ENCODE data around the gene PLXNA4.

- TF ChIP-seq CTCF (conservative IDR thresholded peaks at IDR 0.05; ENCODE audit: low read depth, low read length) (no peak), EZH2 (IDR thresholded peaks at IDR 0.05; ENCODE audit: borderline replicate concordance, low read depth, low read length, poor library complexity, severe bottlenecking) (no peak)
Measured at GRCh38 chr7:132560105-132560504, 16.2 kb downstream of the PLXNA4 start.

All from A673 (cell line).